Lung microvascular endothelial cell (primary cell): Measurements from ENCODE around the gene NTRK2. TPM values are rescaled to one million over a fixed set of nuclear protein-coding genes. Genes with fewer than 3 reads are reported as not detected.

ENCODE experiments used
- DNase-seq, 2 donors: peaks; one replicate each; pipeline versions ENCODE4 v3.0.0 to v3.0.0-alpha.2; 2010; ENCODE audit warnings: low read depth in 2 of 2
- total RNA-seq: library from RNA; depleted of rRNA; stranded (reverse); fragments of >200 nt; gene quantifications from 2 replicates; pipeline ENCODE4 v1.2.1, GENCODE V29; 2014

NTRK2 gene
- total RNA-seq, 1 donor from 2014 or later, result under 0.01 TPM

GRCh38 chr9:84970432-84970831, 300.9 kb downstream of the NTRK2 start:
- DNase-seq, result no peak

DNA sequence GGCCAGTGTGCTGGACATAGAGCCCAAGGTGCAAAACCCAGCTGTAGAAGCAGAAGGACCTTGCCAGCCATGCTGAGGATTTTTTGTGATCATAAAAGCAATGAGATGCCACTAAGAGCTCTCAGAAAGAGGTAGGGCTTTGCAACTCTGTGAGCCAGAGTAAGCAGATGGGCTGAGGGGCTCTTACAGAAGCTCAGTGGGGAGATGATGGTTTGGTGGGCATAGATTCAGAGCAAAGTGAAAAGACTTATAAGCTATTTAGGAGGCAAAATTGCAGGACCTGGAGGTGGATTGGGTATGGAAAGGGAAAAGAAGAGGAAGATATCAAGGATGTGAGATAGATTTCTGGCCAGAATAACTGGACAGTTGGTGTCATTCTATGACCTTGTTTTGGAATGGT, 302.0 kb downstream of the NTRK2 start:
- no peak for DNase-seq

DNA sequence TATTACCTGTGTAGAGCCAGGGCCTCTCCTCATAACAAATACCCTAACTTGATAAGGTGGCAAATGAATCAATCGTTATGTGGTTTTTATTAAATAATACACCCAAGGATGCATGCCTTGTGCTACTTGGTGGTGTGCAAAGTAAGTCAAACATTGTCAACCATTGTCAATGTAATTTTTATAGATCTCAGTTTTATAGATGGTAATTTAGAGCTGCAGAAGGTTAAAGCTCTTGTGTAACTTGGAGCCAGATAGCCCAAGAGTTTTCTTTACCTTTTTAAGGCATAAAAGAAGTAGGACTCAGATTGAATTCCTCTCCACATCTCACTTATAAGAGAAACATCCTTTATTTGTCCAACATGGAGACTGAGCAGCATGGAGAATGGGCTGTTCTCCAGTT, 304.7 kb downstream of the NTRK2 start:
- no peak for DNase-seq

- DNase-seq, result no peak
Observed at GRCh38 chr9:84974855-84975254, 305.3 kb downstream of the NTRK2 start.

DNA sequence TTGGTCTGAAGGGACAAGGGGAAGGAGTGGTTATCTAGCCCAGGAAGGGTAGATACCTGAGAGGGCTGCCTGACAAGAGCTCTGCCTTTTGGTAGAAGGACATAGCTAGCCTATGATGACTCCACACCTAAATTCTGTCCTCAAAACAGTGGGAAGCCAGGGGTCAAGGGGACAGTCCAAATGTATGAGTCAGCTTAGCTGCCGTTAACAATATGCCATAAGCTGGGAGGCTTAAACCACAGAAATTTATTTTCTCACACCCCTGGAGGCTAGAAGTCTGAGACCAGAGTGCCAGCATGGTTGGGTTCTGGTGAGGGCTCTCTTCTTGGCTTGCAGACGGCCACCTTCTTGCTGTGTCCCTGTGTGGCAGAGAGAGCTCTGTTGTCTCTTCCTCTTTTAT, 306.4 kb downstream of the NTRK2 start:
- no peak for DNase-seq

DNA sequence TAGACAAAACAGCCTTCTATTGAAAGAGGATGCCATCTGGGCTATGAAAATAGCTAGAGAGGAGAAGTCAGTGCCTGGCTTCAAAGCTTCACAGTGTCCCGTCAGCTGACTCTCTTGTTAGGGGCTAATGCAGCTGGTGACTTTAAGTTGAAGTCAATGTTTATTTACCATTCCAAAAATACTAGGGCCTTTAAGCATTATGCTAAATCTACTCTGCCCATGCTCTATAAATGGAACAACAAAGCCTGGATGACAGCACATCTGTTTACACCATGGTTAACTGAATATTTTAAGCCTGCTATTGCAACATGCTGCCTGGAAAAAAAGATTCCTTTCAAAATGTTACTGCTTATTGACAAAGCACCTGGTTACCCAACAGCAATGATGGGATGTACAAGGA, 309.1 kb downstream of the NTRK2 start:
- DNase-seq, result no peak

DNA sequence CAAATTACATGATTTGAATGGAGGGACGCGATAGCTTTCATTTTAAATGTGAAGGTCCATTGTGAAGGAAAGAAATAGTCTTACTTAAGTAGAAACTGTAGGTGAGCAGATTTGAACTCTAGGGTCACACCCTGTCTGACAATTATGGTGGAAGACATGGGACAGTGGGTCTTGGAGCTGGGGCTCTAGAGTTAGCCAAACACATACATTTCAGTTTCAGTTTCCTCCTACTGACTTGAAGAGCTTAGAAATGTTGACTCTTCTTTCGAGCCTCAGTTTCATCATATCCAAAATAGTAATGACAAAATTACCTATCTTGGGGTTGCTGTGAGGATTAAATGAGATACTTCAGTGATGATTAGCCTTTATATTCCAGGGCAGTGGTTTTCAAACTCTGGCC, 314.2 kb downstream of the NTRK2 start:
- no peak for DNase-seq

- no peak for DNase-seq
Observed at GRCh38 chr9:84988621-84989020, 319.1 kb downstream of the NTRK2 start.

DNA sequence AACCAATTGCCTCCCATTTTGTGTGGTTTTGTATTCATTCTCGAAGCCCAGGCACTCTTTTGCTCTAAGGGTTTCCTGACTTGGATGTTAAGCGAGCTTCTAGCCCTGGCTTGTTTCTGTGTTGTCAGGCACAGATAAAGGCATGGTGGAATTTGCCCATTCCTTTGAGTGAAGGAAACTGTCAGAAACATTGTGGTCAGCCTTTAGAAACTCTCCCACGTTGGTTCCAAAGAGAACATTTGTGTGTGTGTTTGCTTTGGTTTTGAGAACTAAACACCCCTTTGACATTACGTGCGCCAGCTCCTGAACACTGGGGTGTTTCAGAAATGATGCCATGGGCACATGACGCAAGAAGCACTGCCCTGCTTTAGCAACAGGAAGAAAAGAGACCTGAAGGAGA, 320.9 kb downstream of the NTRK2 start:
- no peak for DNase-seq

GRCh38 chr9:84990850-84991513, 321.5 kb downstream of the NTRK2 start:
- no peak for DNase-seq

DNA sequence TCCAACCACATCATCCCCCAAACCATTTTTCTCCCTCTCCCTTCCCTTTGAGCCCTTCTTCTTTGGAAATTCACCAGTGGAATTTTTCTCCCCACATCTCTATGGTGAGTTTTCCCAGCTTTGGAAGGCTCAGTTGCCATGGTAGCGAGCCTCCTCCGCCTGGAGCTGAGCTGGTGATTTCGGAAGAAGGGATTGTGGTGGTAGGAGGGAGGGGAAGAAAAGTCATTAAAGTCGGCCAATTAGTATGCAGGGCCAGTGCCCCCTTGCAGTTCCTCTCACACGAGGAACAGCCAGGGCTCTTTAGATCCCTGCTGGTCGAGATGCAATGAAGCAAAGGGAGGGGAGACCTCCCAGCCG, 322.0 kb downstream of the NTRK2 start:
- no peak for DNase-seq

DNA sequence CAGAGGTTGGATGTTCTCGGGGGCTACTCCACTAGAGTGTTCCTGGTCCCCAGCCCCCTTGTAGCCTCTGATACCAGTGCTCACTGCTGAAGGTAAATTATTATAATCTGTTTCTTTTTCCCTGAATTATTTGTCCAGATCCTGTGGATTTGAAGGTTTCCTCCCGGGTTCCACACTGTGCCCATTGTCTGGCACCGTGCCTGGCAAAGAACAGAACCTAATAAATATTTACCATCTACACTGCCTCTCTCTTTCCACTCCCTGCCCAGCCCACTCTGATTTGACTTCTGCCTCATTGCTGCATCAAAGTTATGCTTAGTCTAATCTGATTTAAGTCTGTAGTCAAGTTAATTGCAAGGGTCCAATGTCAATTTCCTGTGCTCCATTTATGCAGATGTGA, 322.9 kb downstream of the NTRK2 start:
- no peak for DNase-seq

DNA sequence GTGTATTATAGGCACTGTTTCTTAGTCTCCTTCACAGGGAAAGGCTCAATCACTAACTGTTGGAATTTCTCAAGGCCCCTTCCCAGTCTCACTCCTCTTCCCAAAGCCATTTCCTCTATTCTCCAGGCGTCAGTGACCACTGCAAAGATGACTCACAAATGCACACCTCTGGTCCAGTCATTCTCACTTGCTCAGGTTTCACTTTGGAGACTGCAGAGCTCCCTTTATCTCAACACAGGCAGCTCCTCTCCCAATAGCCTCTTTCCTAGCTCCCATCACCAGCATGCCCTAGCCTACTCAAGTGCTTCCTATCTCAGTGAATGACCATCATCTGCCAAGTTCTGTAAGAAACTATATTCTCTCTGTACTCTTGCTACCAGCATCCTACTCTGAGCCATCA, 323.6 kb downstream of the NTRK2 start:
- no peak for DNase-seq

- DNase-seq, result no peak
Observed at GRCh38 chr9:84996029-84996428, 326.5 kb downstream of the NTRK2 start.

- DNase-seq, result no peak
Observed at GRCh38 chr9:84996716-84997115, 327.2 kb downstream of the NTRK2 start.

GRCh38 chr9:84997472-84997871, 327.9 kb downstream of the NTRK2 start:
- DNase-seq, result no peak

GRCh38 chr9:84998639-84999038, 329.1 kb downstream of the NTRK2 start:
- no peak for DNase-seq

DNA sequence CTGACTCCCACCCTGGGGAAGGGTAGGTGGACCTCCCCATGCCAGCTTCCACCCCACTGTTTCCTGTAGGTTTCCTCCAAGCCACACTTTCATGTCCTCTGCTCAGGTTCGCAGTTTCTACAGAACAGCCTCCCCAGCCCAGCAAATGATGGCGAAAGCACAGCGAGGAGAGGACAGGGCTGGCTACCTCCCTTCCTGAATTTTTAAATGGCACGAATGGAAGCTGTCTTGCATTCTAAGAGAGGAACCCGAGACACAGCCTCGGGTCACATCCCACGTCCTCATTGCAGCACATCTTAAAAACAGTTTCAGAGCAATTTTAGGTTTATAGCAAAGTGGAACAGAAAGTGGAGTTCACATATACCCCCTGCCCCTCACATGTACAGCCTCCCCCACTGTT, 330.3 kb downstream of the NTRK2 start:
- no peak for DNase-seq

DNA sequence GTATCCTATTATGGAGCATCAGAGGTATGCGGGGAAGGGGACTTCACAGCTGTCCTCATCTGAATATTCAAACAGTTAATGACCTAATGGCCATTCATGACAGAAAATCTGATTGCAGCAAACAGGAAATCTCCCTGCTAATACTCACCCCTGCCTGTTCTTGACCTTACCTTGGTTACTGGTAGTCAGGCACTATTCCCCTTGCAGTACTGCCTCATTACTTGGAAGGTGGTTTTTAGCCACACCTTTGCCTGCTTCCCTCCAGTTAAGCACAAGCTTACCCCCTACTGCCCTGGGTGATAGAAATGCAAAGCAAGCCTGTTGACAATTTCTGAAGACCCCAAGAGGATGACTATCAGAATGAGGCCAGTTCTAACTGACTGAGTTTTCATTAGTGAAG, 332.4 kb downstream of the NTRK2 start:
- DNase-seq, result no peak

DNA sequence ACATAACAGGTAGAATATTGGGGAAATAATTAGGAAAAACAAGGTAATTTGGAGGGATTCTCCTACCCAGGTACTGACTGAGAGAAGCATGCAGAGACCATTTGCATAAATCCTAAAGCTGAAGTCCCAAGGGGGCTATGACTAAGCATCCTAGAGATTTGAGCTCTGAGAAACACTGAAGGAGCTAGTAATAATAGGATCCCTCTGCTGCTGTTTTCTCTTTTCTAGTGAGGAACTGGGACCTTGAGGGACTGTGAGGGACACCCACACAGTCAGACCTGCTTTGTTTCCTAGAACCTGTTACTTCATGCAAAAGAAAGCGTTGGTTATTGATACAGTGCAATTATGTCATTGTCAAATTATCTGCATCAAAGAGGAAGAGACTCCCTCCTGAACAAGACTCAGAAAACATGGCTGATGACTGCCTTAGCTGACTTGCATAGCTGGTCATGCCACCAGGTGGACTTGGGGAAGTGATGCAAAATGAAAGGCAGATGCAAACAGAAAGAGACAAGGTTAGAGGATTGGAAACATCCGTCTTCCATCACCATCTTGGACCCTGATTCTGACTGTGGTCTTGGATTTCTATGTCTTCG, 335.4 kb downstream of the NTRK2 start:
- DNase-seq, result no peak

DNA sequence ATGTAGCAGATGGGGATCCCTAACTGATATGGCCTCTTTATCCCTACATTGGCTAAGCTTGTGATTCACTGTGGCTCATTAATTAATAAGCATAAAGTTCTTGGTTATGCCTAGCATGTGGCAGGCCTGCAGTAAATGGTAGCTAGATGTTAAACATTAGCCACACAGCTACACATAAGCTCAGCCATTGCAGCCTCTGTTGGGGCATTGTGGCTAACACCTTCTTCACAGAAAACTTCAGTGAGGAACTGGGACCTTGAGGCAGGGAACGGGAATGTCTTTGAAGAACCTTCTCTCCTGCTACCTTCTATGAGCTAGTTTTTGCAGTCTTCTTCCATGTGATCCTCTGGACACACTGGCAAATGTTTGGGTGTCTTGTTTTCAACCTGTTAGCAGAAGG, 338.2 kb downstream of the NTRK2 start:
- DNase-seq, result no peak

DNA sequence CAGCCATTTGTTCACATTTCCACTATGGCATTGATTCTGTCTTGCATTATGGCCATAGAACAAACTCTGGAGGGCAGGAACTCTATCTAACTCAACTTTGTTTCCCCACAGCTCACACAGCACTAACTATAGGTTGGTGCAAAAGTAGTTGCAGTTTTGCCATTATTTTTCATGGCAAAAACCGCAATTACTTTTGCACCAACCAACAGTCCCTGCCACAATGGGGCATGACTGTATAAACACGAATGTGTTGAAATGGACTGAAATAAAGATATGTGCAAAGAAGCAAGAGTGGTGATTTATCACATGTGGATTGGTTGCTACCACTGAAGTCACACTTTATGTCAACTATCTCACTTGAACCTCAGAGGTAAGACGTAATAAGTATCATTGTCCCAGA, 338.7 kb downstream of the NTRK2 start:
- no peak for DNase-seq

GRCh38 chr9:85009251-85009650, 339.7 kb downstream of the NTRK2 start:
- no peak for DNase-seq

DNA sequence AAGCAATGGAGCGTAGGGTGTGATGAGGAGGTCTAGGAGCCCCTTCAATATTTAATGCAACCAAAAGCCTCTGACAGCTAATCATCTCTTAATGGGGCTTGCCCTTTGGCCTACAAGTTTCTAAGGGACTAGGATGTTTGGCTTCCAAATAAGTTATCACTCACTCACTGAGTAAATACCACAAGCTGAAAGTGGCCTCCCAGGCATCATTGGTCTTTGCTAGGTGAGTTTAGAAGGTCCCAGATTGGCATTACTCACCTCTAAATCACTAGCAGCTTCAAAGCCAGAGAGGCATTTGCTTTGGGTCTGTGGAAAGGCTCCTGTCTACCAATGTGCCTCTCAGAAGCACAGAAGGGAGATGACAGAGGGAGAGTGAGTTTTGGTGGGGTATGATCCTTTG, 344.2 kb downstream of the NTRK2 start:
- no peak for DNase-seq
